ENCODE data around the gene DHRS2. TPM values are rescaled to one million over a fixed set of nuclear protein-coding genes. Genes with fewer than 3 reads are reported as not detected.

DHRS2 gene
- total and polyA plus RNA-seq, 7 donors: 0.04 to 0.55 (median 0.22) TPM; not detected in 3

- ATAC-seq (no peak), DNase-seq (no peak)
- H3K27ac ChIP-seq: no peak overlapping the region
- H3K4me3 ChIP-seq: no peak overlapping the region
- no peak for TF ChIP-seq CTCF (IDR thresholded peaks at IDR 0.05)
- no peaks in the 10 kb centered on the region for H3K36me3 ChIP-seq (ENCODE audit: insufficient read depth in 1 of 2, low read depth in 1 of 2)
- H3K27me3 ChIP-seq (ENCODE audit: insufficient read depth in 3 of 3, low read length in 2 of 3): peaks cover 0 to 6% (median 0%) of the 10 kb centered on the region in 3 donors
- H3K4me1 ChIP-seq: no peaks in the 10 kb centered on the region
- intact Hi-C loops (cut with DNase I): no loop called here
- no peaks in the 10 kb centered on the region for H3K9me3 ChIP-seq
- WGBS, 3 donors: 58 to 59% (median 59%) methylated on average over 4 of the region's 4 CpGs
Measured at GRCh38 chr14:23610815-23611289, 25.3 kb upstream of the DHRS2 start.

DNA sequence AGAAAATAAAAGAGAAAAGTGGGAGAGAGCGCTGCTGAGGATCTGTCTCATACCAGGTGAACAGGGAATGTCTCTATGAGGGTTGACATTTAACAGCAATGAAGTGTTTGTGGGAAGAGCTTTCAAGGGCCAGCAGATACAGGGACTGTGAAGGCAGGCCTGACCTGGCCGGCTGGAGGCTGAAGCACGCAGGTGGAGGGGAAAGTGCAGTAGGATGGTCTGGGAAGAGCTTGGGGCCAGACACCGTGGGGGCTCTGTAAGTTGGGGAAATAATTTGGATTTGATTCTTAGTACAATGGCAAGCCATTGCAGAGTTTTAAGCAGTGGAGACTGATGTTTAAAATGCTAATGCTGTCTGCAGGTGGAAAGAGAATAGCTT, 23.8 kb upstream of the DHRS2 start:
- Histone ChIP-seq H3K27me3 (ENCODE audit: insufficient read depth in 3 of 3, low read length in 2 of 3) (peaks cover 0 to 6% (median 0%) of the 10 kb centered on the region in 3 donors), H3K4me3 (no peak overlapping the region), H3K36me3 (ENCODE audit: insufficient read depth in 1 of 2, low read depth in 1 of 2) (no peaks in the 10 kb centered on the region), H3K27ac (no peak overlapping the region), H3K4me1 (no peaks in the 10 kb centered on the region), H3K9me3 (no peaks in the 10 kb centered on the region)
- ATAC-seq (no peak), DNase-seq (no peak)
- intact Hi-C loops (cut with DNase I): no loop called here
- no peak for TF ChIP-seq CTCF (IDR thresholded peaks at IDR 0.05)
- 61 to 79% (median 64%) methylated on average over 4 of the region's 4 CpGs for WGBS, 3 donors

GRCh38 chr14:23612802-23613201, 23.4 kb upstream of the DHRS2 start:
- H3K4me3 ChIP-seq: no peak overlapping the region
- WGBS, 3 donors: 88 to 97% (median 96%) methylated on average over 1 of the region's 1 CpG
- H3K27me3 ChIP-seq (ENCODE audit: insufficient read depth in 3 of 3, low read length in 2 of 3): peaks cover 0 to 6% (median 0%) of the 10 kb centered on the region in 3 donors
- DNase-seq (no peak), ATAC-seq (no peak)
- no peak overlapping the region for H3K27ac ChIP-seq
- H3K9me3 ChIP-seq: no peaks in the 10 kb centered on the region
- no peaks in the 10 kb centered on the region for H3K36me3 ChIP-seq (ENCODE audit: insufficient read depth in 1 of 2, low read depth in 1 of 2)
- no peak for TF ChIP-seq CTCF (IDR thresholded peaks at IDR 0.05)
- intact Hi-C loops (cut with DNase I): no loop called here
- H3K4me1 ChIP-seq: no peaks in the 10 kb centered on the region

DNA sequence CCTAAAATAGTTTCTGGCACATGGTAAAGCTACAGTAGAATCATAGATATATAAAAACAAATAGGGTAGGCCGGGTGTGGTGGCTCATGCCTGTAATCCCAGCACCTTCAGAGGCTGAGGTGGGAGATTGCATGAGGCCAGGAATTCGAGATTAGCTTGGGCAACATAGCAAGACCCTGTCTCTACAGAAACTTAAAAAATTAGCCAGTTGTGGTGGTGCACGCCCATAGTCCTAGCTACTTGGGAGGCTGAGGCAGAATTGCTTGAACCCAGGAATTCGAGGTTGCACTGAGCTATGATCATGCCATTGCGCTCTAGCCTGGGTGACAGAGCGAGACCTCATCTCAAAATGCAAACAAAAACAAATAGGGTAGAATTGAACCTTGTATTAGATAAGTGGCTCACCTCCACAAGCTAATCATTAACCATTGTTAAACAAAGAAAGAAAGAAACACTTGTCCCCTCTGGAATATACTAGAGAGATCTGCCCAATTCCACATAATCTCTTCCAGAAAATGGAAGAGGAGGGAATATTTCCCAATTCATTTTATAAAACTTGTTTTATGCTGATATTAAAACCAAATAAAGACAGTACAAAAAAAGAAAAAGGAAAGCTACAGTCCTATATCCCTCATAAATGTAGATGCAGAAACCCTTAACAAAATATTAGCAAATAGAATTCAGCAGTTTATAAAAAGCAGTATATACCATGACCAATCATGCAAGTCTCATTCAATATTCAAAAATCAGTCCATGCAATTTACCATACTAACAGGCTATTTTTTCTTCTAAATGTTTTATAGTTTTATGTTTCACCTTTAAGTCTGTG, 22.7 kb upstream of the DHRS2 start:
- ATAC-seq: no peak
- H3K27ac ChIP-seq: no peak overlapping the region
- H3K36me3 ChIP-seq (ENCODE audit: insufficient read depth in 1 of 2, low read depth in 1 of 2): no peaks in the 10 kb centered on the region
- no peaks in the 10 kb centered on the region for H3K9me3 ChIP-seq
- no peak for DNase-seq
- H3K4me1 ChIP-seq: no peaks in the 10 kb centered on the region
- intact Hi-C loops (cut with DNase I): no loop called here
- TF ChIP-seq CTCF (IDR thresholded peaks at IDR 0.05): no peak
- H3K4me3 ChIP-seq: no peak overlapping the region
- H3K27me3 ChIP-seq (ENCODE audit: insufficient read depth in 3 of 3, low read length in 2 of 3): peaks cover 0 to 6% (median 0%) of the 10 kb centered on the region in 3 donors
- WGBS, 3 donors: 81 to 85% (median 82%) methylated on average over 6 of the region's 6 CpGs

Measured in psoas muscle (tissue), 8 donors.